Activated T-cell treated with anti-CD3 and anti-CD28 coated beads, Interleukin-2, amount 50 U/mL, for 24 hours (primary cell): ENCODE results near the gene MYO5B.

Experiments used
- DNase-seq: peaks from one replicate; pipeline ENCODE4 v3.0.0-alpha.2; 2020
- H3K27ac Mint-ChIP-seq: 2 replicates; pipeline ENCODE4 v1.8.0; 2020; ENCODE audit warnings: mild to moderate bottlenecking, mixed read lengths
- H3K27me3 Mint-ChIP-seq: 2 replicates; pipeline ENCODE4 v1.8.0; 2020; ENCODE audit warnings: mixed read lengths
- H3K36me3 Mint-ChIP-seq: 2 replicates; pipeline ENCODE4 v1.8.0; 2020; ENCODE audit warnings: low read depth, mixed read lengths
- H3K4me1 Mint-ChIP-seq: 2 replicates; pipeline ENCODE4 v1.8.0; 2020; ENCODE audit warnings: low read depth, mixed read lengths
- H3K4me3 Mint-ChIP-seq: 2 replicates; pipeline ENCODE4 v1.8.0; 2020; ENCODE audit warnings: mild to moderate bottlenecking, moderate library complexity, mixed read lengths
- H3K9me3 Mint-ChIP-seq: 2 replicates; pipeline ENCODE4 v1.8.0; 2020; ENCODE audit warnings: mixed read lengths

Gene MYO5B

GRCh38 chr18:50171406-50171805 lies 23.5 kb downstream of the MYO5B start:
- DNase-seq: no peak
- Mint-ChIP-seq H3K4me1 (peaks cover 7% of the 10 kb centered on the region), H3K36me3 (no peaks in the 10 kb centered on the region), H3K27ac (no peak overlapping the region), H3K4me3 (no peak overlapping the region), H3K27me3 (peaks cover 41% of the 10 kb centered on the region), H3K9me3 (no peaks in the 10 kb centered on the region)

- no peaks in the 10 kb centered on the region for H3K9me3 Mint-ChIP-seq
- no peak for DNase-seq
- peaks cover 36% of the 10 kb centered on the region for H3K27me3 Mint-ChIP-seq
- no peaks in the 10 kb centered on the region for H3K36me3 Mint-ChIP-seq
- no peak overlapping the region for H3K27ac Mint-ChIP-seq
- H3K4me1 Mint-ChIP-seq: peaks cover 7% of the 10 kb centered on the region
- H3K4me3 Mint-ChIP-seq: no peak overlapping the region
Observed at GRCh38 chr18:50170004-50170403, 24.9 kb downstream of the MYO5B start.

- no peak for DNase-seq
- no peak overlapping the region for H3K4me3 Mint-ChIP-seq
- H3K27me3 Mint-ChIP-seq: peaks cover 40% of the 10 kb centered on the region
- peaks cover 7% of the 10 kb centered on the region for H3K4me1 Mint-ChIP-seq
- no peaks in the 10 kb centered on the region for H3K36me3 Mint-ChIP-seq
- H3K9me3 Mint-ChIP-seq: no peaks in the 10 kb centered on the region
- no peak overlapping the region for H3K27ac Mint-ChIP-seq
Observed at GRCh38 chr18:50169149-50169548, 25.8 kb downstream of the MYO5B start.

GRCh38 chr18:50167966-50168365 lies 27.0 kb downstream of the MYO5B start:
- H3K4me1 Mint-ChIP-seq: peaks cover 7% of the 10 kb centered on the region
- no peak overlapping the region for H3K4me3 Mint-ChIP-seq
- DNase-seq: no peak
- H3K27me3 Mint-ChIP-seq: peaks cover 42% of the 10 kb centered on the region
- H3K27ac Mint-ChIP-seq: no peak overlapping the region
- H3K36me3 Mint-ChIP-seq: no peaks in the 10 kb centered on the region
- H3K9me3 Mint-ChIP-seq: no peaks in the 10 kb centered on the region

- Mint-ChIP-seq H3K27me3 (peaks cover 47% of the 10 kb centered on the region), H3K36me3 (no peaks in the 10 kb centered on the region), H3K4me1 (peaks cover 6% of the 10 kb centered on the region), H3K27ac (no peak overlapping the region), H3K4me3 (no peak overlapping the region), H3K9me3 (no peaks in the 10 kb centered on the region)
- no peak for DNase-seq
Observed at GRCh38 chr18:50166901-50167300, 28.0 kb downstream of the MYO5B start.

- Mint-ChIP-seq H3K36me3 (no peaks in the 10 kb centered on the region), H3K4me3 (no peak overlapping the region), H3K4me1 (no peaks in the 10 kb centered on the region), H3K9me3 (no peaks in the 10 kb centered on the region), H3K27ac (no peak overlapping the region), H3K27me3 (peaks cover 57% of the 10 kb centered on the region)
- no peak for DNase-seq
Observed at GRCh38 chr18:50163505-50163904, 31.4 kb downstream of the MYO5B start.

- no peak overlapping the region for H3K27ac Mint-ChIP-seq
- H3K27me3 Mint-ChIP-seq: peaks cover 57% of the 10 kb centered on the region
- no peaks in the 10 kb centered on the region for H3K4me1 Mint-ChIP-seq
- no peaks in the 10 kb centered on the region for H3K36me3 Mint-ChIP-seq
- no peak overlapping the region for H3K4me3 Mint-ChIP-seq
- H3K9me3 Mint-ChIP-seq: no peaks in the 10 kb centered on the region
- no peak for DNase-seq
Observed at GRCh38 chr18:50162486-50163304, 32.3 kb downstream of the MYO5B start.

GRCh38 chr18:50161597-50162205 lies 33.2 kb downstream of the MYO5B start:
- Mint-ChIP-seq H3K36me3 (no peaks in the 10 kb centered on the region), H3K4me3 (no peak overlapping the region), H3K27ac (no peak overlapping the region), H3K9me3 (no peaks in the 10 kb centered on the region), H3K27me3 (peaks cover 56% of the 10 kb centered on the region), H3K4me1 (no peaks in the 10 kb centered on the region)
- no peak for DNase-seq

- Mint-ChIP-seq H3K27me3 (peaks cover 48% of the 10 kb centered on the region), H3K27ac (no peak overlapping the region), H3K4me1 (no peaks in the 10 kb centered on the region), H3K4me3 (no peak overlapping the region), H3K9me3 (no peaks in the 10 kb centered on the region), H3K36me3 (no peaks in the 10 kb centered on the region)
- DNase-seq: no peak
Observed at GRCh38 chr18:50159654-50160046, 35.3 kb downstream of the MYO5B start.

GRCh38 chr18:50158866-50159653 lies 35.9 kb downstream of the MYO5B start:
- H3K9me3 Mint-ChIP-seq: no peaks in the 10 kb centered on the region
- no peak overlapping the region for H3K27ac Mint-ChIP-seq
- no peaks in the 10 kb centered on the region for H3K4me1 Mint-ChIP-seq
- peaks cover 47% of the 10 kb centered on the region for H3K27me3 Mint-ChIP-seq
- no peak overlapping the region for H3K4me3 Mint-ChIP-seq
- H3K36me3 Mint-ChIP-seq: no peaks in the 10 kb centered on the region
- DNase-seq: no peak

- H3K27ac Mint-ChIP-seq: no peak overlapping the region
- DNase-seq: no peak
- no peak overlapping the region for H3K4me3 Mint-ChIP-seq
- H3K4me1 Mint-ChIP-seq: no peaks in the 10 kb centered on the region
- H3K27me3 Mint-ChIP-seq: peaks cover 30% of the 10 kb centered on the region
- H3K36me3 Mint-ChIP-seq: no peaks in the 10 kb centered on the region
- no peaks in the 10 kb centered on the region for H3K9me3 Mint-ChIP-seq
Observed at GRCh38 chr18:50155406-50155805, 39.5 kb downstream of the MYO5B start.

GRCh38 chr18:50154420-50154819 lies 40.5 kb downstream of the MYO5B start:
- no peak overlapping the region for H3K27ac Mint-ChIP-seq

GRCh38 chr18:50152900-50153299 lies 42.0 kb downstream of the MYO5B start:
- Mint-ChIP-seq H3K9me3 (no peaks in the 10 kb centered on the region), H3K36me3 (no peaks in the 10 kb centered on the region), H3K27me3 (peaks cover 17% of the 10 kb centered on the region), H3K4me1 (no peaks in the 10 kb centered on the region), H3K4me3 (no peak overlapping the region), H3K27ac (no peak overlapping the region)
- DNase-seq: no peak

More at GRCh38 chr18:50154420-50154819, 40.5 kb downstream of the MYO5B start:
- Mint-ChIP-seq H3K4me3 (no peak overlapping the region), H3K4me1 (no peaks in the 10 kb centered on the region), H3K9me3 (no peaks in the 10 kb centered on the region), H3K36me3 (no peaks in the 10 kb centered on the region), H3K27me3 (peaks cover 21% of the 10 kb centered on the region)
- no peak for DNase-seq

GRCh38 chr18:50151926-50152325 lies 43.0 kb downstream of the MYO5B start:
- Mint-ChIP-seq H3K4me3 (no peak overlapping the region), H3K4me1 (no peaks in the 10 kb centered on the region), H3K9me3 (no peaks in the 10 kb centered on the region), H3K36me3 (no peaks in the 10 kb centered on the region), H3K27me3 (peaks cover 20% of the 10 kb centered on the region), H3K27ac (no peak overlapping the region)
- DNase-seq: no peak

GRCh38 chr18:50144540-50144939 lies 50.4 kb downstream of the MYO5B start:
- H3K4me3 Mint-ChIP-seq: no peak overlapping the region
- DNase-seq: no peak
- H3K27me3 Mint-ChIP-seq: peaks cover 36% of the 10 kb centered on the region
- H3K36me3 Mint-ChIP-seq: no peaks in the 10 kb centered on the region
- no peak overlapping the region for H3K27ac Mint-ChIP-seq
- H3K4me1 Mint-ChIP-seq: no peaks in the 10 kb centered on the region
- H3K9me3 Mint-ChIP-seq: no peaks in the 10 kb centered on the region
